ENCODE results near the gene TP53I13.

TP53I13 gene

DNA sequence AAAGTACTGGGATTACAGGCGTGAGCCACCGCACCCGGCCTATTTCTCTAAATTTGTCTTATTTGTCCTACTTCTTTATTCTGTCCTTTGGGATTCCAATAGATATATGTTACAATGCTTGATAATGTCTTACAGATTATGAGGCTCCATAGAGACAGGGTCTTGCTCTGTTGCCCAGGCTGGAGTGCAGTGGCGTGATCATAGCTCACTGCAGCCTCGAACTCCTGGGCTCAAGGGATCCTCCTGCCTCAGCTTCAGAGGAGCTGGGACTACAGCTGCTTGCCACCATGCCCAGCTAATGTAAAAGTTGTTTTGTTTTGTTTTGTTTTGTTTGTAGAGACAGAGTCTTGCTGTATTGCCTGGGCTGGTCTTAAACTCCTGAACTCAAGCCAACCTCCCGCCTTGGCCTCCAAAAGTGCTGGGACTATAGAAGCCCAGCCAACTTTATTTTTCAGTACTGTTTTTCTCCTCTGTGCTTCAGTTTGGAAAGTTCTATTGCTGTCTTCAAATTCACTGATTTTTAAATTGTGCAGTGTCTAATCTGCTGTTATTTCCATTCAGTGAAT, 34.7 kb downstream of the TP53I13 start:
- TF ChIP-seq, protein P1, sequence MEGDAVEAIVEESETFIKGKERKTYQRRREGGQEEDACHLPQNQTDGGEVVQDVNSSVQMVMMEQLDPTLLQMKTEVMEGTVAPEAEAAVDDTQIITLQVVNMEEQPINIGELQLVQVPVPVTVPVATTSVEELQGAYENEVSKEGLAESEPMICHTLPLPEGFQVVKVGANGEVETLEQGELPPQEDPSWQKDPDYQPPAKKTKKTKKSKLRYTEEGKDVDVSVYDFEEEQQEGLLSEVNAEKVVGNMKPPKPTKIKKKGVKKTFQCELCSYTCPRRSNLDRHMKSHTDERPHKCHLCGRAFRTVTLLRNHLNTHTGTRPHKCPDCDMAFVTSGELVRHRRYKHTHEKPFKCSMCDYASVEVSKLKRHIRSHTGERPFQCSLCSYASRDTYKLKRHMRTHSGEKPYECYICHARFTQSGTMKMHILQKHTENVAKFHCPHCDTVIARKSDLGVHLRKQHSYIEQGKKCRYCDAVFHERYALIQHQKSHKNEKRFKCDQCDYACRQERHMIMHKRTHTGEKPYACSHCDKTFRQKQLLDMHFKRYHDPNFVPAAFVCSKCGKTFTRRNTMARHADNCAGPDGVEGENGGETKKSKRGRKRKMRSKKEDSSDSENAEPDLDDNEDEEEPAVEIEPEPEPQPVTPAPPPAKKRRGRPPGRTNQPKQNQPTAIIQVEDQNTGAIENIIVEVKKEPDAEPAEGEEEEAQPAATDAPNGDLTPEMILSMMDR (conservative IDR thresholded peaks at IDR 0.05): no peak
- H3K27ac ChIP-seq: no peak overlapping the region

DNA sequence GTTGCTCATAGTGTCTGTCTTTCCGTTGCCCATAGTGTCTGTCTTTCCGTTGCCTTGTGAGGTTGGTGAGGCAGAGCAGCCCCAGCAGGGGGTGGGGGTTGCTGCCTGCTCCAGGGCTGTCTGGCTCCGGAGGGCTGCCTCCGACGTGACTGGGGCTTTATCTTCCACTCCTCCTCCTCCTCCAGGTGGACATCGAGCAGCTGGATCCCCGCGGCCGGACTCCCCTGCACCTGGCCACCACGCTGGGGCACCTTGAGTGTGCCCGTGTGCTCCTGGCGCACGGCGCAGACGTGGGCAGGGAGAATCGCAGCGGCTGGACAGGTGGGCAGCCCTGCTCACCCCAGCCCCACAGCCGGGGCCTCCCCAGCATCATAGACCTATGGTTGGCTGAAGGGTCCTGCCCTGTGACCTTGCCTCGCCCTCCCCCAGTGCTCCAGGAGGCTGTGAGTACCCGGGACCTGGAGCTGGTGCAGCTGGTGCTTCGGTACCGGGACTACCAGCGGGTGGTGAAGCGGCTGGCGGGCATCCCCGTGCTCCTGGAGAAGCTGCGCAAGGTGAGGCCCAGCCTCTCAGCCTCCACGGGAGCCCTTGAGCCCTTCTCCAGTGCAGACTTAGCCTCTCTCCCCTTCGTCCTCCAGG, 39.2 kb downstream of the TP53I13 start:
- H3K27ac ChIP-seq: no peak overlapping the region
- TF ChIP-seq, protein P1 (conservative IDR thresholded peaks at IDR 0.05): no peak

DNA sequence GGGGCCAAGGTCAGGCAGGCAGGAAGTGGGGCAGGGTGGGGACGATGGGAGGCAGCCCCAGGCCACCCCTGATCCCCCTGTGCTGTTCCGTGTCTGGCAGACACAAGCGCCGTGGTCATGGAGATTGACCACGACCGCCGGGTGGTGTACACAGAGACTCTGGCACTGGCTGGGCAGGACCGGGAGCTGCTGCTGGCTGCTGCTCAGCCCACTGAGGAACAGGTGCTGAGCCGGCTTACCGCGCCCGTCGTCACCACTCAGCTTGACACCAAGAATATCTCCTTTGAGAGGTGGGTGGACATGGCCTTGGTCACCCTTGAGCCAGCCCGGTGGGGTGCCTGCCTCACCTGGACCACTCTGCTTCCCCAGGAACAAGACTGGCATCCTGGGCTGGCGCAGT, 40.5 kb downstream of the TP53I13 start:
- H3K27ac ChIP-seq: no peak overlapping the region
- TF ChIP-seq, protein P1 (conservative IDR thresholded peaks at IDR 0.05): no peak

DNA sequence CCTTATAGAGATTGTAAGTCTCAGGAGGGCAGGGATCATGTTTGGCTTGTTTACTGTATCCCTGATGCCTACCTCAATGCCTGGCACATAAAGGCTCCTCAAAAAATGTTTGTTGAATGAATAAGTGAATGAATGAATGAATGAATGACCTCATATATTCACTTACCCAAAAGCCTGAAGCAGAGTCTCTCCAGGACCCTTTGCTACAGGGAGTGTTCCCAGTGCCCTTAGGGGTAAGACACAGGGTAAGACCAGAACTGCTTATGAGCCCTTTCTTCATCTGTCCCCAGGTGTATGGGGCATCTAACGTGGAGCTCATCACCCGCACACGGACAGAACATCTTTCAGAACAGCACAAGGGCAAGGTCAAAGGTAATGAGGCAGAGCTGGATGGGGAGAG, 41.9 kb downstream of the TP53I13 start:
- TF ChIP-seq, protein P1 (conservative IDR thresholded peaks at IDR 0.05): no peak
- H3K27ac ChIP-seq: no peak overlapping the region

DNA sequence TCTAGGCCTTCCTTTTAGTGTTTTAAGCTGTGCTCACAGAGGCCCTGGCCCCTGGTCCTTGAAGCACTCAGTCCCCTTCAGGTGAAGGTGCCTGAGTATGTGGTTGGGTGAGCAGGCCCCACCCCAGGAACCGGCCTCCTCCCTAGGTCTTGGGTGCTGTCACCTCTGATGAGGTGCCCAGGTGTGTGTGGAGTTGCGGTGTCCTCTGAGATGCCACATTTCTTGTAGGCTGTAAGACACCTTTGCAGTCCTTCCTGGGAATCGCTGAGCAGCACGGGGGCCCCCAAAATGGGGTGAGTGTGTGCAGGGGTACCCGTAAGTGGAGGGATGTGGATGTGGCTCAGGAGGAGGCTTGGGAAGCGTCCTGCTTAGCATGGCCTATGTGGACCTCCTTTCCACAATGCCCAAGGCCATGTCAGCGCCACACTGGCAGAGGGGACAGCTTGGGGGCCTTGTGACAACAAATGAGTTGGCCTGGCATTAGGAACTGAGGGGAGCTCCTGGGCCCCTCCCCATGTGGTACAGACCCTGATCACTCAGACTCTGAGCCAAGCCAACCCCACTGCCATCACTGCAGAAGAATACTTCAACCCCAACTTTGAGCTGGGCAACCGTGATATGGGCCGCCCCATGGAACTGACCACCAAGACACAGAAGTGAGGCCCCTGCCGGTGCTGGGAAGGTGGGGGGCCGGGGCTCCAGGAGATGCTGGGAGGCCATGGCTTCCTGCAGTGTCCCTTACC, 43.0 kb downstream of the TP53I13 start:
- TF ChIP-seq, protein P1 (conservative IDR thresholded peaks at IDR 0.05): no peak

DNA sequence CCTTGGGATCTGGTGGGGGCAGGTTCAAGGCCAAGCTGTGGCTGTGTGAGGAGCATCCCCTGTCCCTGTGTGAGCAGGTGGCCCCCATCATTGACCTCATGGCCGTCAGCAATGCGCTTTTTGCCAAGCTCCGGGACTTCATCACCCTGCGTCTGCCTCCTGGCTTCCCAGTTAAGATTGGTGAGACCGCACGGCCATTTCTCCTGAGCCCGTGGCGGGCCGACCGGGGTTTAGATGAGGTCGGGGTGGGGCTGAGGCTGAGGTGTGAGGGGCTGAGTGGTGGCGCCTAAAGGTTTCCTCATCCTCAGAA, 43.5 kb downstream of the TP53I13 start:
- H3K27ac ChIP-seq: no peak overlapping the region
- TF ChIP-seq, protein P1 (conservative IDR thresholded peaks at IDR 0.05): no peak

More for the DNA sequence above, 43.0 kb downstream of the TP53I13 start:
- no peak overlapping the region for H3K27ac ChIP-seq

DNA sequence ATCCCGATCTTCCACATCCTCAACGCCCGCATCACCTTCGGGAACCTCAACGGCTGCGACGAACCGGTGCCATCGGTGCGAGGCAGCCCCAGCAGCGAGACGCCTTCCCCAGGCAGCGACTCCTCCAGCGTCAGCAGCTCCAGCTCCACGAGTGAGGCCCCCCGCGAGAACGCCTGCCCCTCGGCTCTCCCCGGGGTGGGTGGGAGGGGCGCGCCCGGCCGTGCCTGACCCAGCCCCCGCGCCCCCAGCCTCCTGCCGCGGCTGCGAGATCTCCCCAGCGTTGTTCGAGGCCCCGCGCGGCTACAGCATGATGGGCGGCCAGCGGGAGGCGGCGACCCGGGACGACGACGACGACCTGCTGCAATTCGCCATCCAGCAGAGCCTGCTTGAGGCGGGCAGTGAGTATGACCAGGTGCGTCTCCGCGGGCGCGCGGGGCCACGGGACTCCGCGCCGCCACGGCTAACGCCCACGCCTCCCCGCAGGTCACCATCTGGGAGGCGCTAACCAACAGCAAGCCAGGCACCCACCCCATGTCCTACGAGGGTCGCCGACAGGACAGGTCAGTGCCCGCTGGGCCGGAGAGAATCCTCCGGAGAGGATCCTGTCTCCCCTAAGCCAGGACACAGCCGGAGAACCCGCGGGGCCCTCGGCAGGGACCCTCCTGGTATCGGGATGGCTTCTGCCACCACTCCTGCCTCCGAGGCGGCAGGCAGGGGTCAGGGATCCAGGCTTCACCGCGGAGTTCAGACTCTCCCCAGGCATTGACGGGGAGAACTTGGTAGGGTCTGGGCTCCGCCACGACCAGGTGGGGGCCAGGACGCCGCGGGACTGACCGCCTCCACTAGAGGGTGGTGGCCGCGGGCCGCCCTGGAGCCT, 44.1 kb downstream of the TP53I13 start:
- TF ChIP-seq, protein P1 (conservative IDR thresholded peaks at IDR 0.05): no peak
- H3K27ac ChIP-seq: no peak overlapping the region
